Liver (tissue), 9 donors: ENCODE data around the gene SOX5. TPM values are rescaled to one million over a fixed set of nuclear protein-coding genes. Genes with fewer than 3 reads are reported as not detected.

ENCODE experiments used
- DNase-seq: peaks from one replicate; pipeline ENCODE4 v3.0.0-alpha.2; 2017; ENCODE audit warnings: low spot score
- H3K27ac ChIP-seq, 2 donors: one replicate each; pipeline ENCODE4 v1.7.0; 2013; ENCODE audit warnings: inconsistent platforms in 2 of 2, low read length in 2 of 2, control low read depth in 1 of 2, low read depth in 1 of 2, mild to moderate bottlenecking in 1 of 2
- H3K27me3 ChIP-seq, 4 donors: one replicate each; pipeline versions ENCODE4 v1.6.1 to v1.7.0; 2013; ENCODE audit warnings: low read length in 3 of 4, inconsistent platforms in 1 of 4, mild to moderate bottlenecking in 1 of 4, moderate library complexity in 1 of 4; ENCODE audit not compliant: control insufficient read depth in 4 of 4, insufficient read depth in 4 of 4
- H3K36me3 ChIP-seq, 4 donors: one replicate each; pipeline versions ENCODE4 v1.6.1 to v1.7.0; 2013; ENCODE audit warnings: low read length in 3 of 4, mild to moderate bottlenecking in 3 of 4, low read depth in 1 of 4, moderate library complexity in 1 of 4; ENCODE audit not compliant: control insufficient read depth in 4 of 4, insufficient read depth in 3 of 4
- H3K4me1 ChIP-seq, 4 donors: one replicate each; pipeline versions ENCODE4 v1.6.1 to v1.7.0; 2013; ENCODE audit warnings: low read length in 3 of 4, mild to moderate bottlenecking in 3 of 4, moderate library complexity in 1 of 4; ENCODE audit not compliant: control insufficient read depth in 4 of 4, insufficient read depth in 4 of 4
- H3K4me3 ChIP-seq, 3 donors: one replicate each; pipeline versions ENCODE4 v1.6.1 to v1.7.0; 2013; ENCODE audit warnings: low read length in 3 of 3, control low read depth in 1 of 3, low read depth in 1 of 3, mild to moderate bottlenecking in 1 of 3
- H3K9ac ChIP-seq, 2 donors: one replicate each; pipeline ENCODE4 v1.7.0; 2013; ENCODE audit warnings: low read length in 2 of 2, mild to moderate bottlenecking in 2 of 2, moderate library complexity in 2 of 2, control low read depth in 1 of 2, low read depth in 1 of 2
- H3K9me3 ChIP-seq, 4 donors: one replicate each; pipeline versions ENCODE4 v1.6.1 to v1.7.0; 2013; ENCODE audit warnings: low read length in 3 of 4; ENCODE audit not compliant: control insufficient read depth in 4 of 4
- ATF3 ChIP-seq: IDR thresholded peaks from 2 replicates; pipeline ENCODE4 v1.6.1; 2016; ENCODE audit warnings: antibody characterized with exemption
- EGR1 ChIP-seq, 2 donors: IDR thresholded peaks; 2 replicates each; pipeline ENCODE4 v1.6.1; 2016 to 2018; ENCODE audit warnings: antibody characterized with exemption in 2 of 2, low read depth in 2 of 2
- FOXA1 ChIP-seq: IDR thresholded peaks from 2 replicates; pipeline ENCODE4 v1.6.1; 2016; ENCODE audit warnings: antibody characterized with exemption
- FOXA2 ChIP-seq: IDR thresholded peaks from 2 replicates; pipeline ENCODE4 v1.6.1; 2016; ENCODE audit warnings: antibody characterized with exemption
- GABPA ChIP-seq, 2 donors: IDR thresholded peaks in 1 of 2; conservative IDR thresholded peaks in 1 of 2; 2 replicates each; pipeline ENCODE4 v1.6.1; 2016; ENCODE audit warnings: antibody characterized with exemption in 2 of 2, mild to moderate bottlenecking in 1 of 2, moderate library complexity in 1 of 2
- HNF4A ChIP-seq, 2 donors: conservative IDR thresholded peaks; 2 replicates each; pipeline ENCODE4 v1.6.1; 2016; ENCODE audit warnings: antibody characterized with exemption in 2 of 2, mild to moderate bottlenecking in 2 of 2
- HNF4G ChIP-seq: IDR thresholded peaks from 2 replicates; pipeline ENCODE4 v1.6.1; 2016; ENCODE audit warnings: antibody characterized with exemption
- JUND ChIP-seq, 2 donors: IDR thresholded peaks; 2 replicates each; pipeline ENCODE4 v1.6.1; 2016; ENCODE audit warnings: antibody characterized with exemption in 2 of 2
- NR2F2 ChIP-seq: IDR thresholded peaks from 2 replicates; pipeline ENCODE4 v1.6.1; 2016; ENCODE audit warnings: antibody characterized with exemption
- RAD21 ChIP-seq, 2 donors: IDR thresholded peaks; 2 replicates each; pipeline ENCODE4 v1.6.1; 2016; ENCODE audit warnings: antibody characterized with exemption in 2 of 2, mild to moderate bottlenecking in 2 of 2
- REST ChIP-seq: IDR thresholded peaks from 2 replicates; pipeline ENCODE4 v1.6.1; 2016; ENCODE audit warnings: antibody characterized with exemption, mild to moderate bottlenecking
- RXRA ChIP-seq, 2 donors: IDR thresholded peaks; 2 replicates each; pipeline ENCODE4 v1.6.1; 2017 to 2018; ENCODE audit warnings: antibody characterized with exemption in 2 of 2, mild to moderate bottlenecking in 1 of 2
- SP1 ChIP-seq: IDR thresholded peaks from 2 replicates; pipeline ENCODE4 v1.6.1; 2018; ENCODE audit warnings: antibody characterized with exemption, mild to moderate bottlenecking
- TAF1 ChIP-seq: conservative IDR thresholded peaks from 2 replicates; pipeline ENCODE4 v1.6.1; 2016; ENCODE audit warnings: antibody characterized with exemption, mild to moderate bottlenecking
- YY1 ChIP-seq: IDR thresholded peaks from 2 replicates; pipeline ENCODE4 v1.6.1; 2016; ENCODE audit warnings: antibody characterized with exemption, mild to moderate bottlenecking
- WGBS: extraction: QIAGEN DNeasy Blood & Tissue Kit; methylation state at CpG from one replicate; pipeline ENCODE4 v1.1.7; 2013; 5-methylcytosine and 5-hydroxymethylcytosine counted together
- polyA plus RNA-seq, 2 donors: library from polyadenylated mRNA; stranded (reverse) in 1 of 2; unstranded in 1 of 2; fragments of 200-250 nt in 1 of 2; fragments of >200 nt in 1 of 2; fragmentation: Nextera tagmentation in 1 of 2; extraction: Ambion mirVana in 1 of 2; gene quantifications; one replicate each; pipeline versions ENCODE4 v1.2.1 to v1.2.3, GENCODE V29; 2013 to 2015
- total RNA-seq, 2 donors: library from RNA; depleted of rRNA; stranded (reverse); fragments of >200 nt; gene quantifications; one replicate each; pipeline ENCODE4 v1.2.3, GENCODE V29; 2014
- TF ChIP-seq, protein P1 (sequence below): IDR thresholded peaks from 2 replicates; pipeline ENCODE4 v1.6.1; 2016; ENCODE audit warnings: antibody characterized with exemption
- TF ChIP-seq, protein P2 (sequence below): fragments of 150-350 bp; IDR thresholded peaks from 2 replicates; pipeline ENCODE4 v1.5.1; 2017; ENCODE audit warnings: improper control_type of control experiment, low read depth, low read length; ENCODE audit not compliant: missing input control
- TF ChIP-seq, protein P3 (sequence below): IDR thresholded peaks from 2 replicates; pipeline ENCODE4 v1.6.1; 2016; ENCODE audit warnings: antibody characterized with exemption
- donor health status: healthy.
- donor health status: healthy.
- donor health status: healthy.
- donor health status: healthy.
- donor health status: healthy.

The SOX5 gene
- total and polyA plus RNA-seq, 4 donors, result 2.3 to 42.4 (median 12.3) TPM

- TF ChIP-seq FOXA2 (no peak), HNF4G (no peak), FOXA1 (no peak), HNF4A (conservative IDR thresholded peaks at IDR 0.05) (no peak), YY1 (no peak)
Observed at GRCh38 chr12:23911574-23911973, 37.9 kb downstream of the SOX5 start (continued).

DNA sequence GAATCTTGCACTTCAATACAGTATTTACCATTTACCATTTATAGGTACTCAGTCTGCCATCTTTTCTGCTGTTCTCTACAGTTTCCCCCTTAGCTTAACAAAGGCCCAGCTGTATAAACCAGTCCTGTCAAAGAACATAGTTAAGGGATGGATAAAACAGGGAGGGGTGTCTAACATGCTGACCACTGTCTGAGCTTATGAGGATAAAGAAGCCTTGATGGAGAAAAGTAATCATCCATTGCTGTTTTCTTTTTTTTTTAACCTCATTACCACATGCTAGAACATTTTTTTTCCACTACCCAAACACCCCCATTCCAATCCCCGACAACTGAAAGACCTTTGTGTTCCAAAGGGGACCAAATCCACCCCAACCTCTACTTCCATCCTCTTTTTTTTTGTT lies 39.9 kb downstream of the SOX5 start:
- 91% methylated on average over 1 of the region's 1 CpG for WGBS
- Histone ChIP-seq H3K4me3 (no peak overlapping the region), H3K9me3 (no peaks in the 10 kb centered on the region), H3K27me3 (no peaks in the 10 kb centered on the region), H3K4me1 (no peaks in the 10 kb centered on the region), H3K9ac (no peak overlapping the region), H3K27ac (no peak overlapping the region), H3K36me3 (no peaks in the 10 kb centered on the region)
- TF ChIP-seq HNF4G (no peak), SP1 (no peak), FOXA2 (no peak), TAF1 (no peak), EGR1 (IDR thresholded peaks at IDR 0.05; ENCODE audit: low read depth in 2 of 2) (no peak)
- TF ChIP-seq, protein P1, sequence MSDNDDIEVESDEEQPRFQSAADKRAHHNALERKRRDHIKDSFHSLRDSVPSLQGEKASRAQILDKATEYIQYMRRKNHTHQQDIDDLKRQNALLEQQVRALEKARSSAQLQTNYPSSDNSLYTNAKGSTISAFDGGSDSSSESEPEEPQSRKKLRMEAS, result no peak
- no peak for DNase-seq

DNA sequence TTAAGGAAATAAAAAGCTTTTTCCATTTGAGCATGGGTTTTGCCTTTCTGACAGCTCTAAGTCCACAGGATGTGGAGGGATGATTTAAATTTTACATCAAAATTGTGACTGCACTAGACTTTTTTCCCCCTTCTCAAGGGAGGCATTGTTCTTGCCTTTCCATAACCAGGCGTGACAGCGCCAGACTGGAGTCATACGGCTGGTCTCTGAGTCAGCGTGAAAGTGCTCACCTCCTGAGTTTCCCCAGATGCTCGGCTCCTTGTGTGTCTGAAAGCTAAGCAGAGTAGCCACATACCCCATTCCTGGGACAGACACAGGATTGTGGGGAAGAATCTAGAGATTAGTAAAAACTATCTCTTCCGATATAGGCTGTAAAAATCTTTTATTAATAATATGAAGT lies 43.1 kb downstream of the SOX5 start:
- Histone ChIP-seq H3K36me3 (peaks cover 0 to 2% (median 0%) of the 10 kb centered on the region in 4 donors), H3K27me3 (no peaks in the 10 kb centered on the region), H3K27ac (no peak overlapping the region), H3K9me3 (no peaks in the 10 kb centered on the region), H3K4me1 (no peaks in the 10 kb centered on the region), H3K4me3 (no peak overlapping the region), H3K9ac (no peak overlapping the region)
- no peak for TF ChIP-seq ATF3
- TF ChIP-seq TAF1, result no peak
- TF ChIP-seq FOXA1, result no peak
- no peak for TF ChIP-seq RAD21 (IDR thresholded peaks at IDR 0.05)
- TF ChIP-seq SP1, result no peak
- no peak for TF ChIP-seq RXRA (IDR thresholded peaks at IDR 0.05)
- no peak for TF ChIP-seq EGR1 (IDR thresholded peaks at IDR 0.05; ENCODE audit: low read depth in 2 of 2)
- DNase-seq, result no peak
- 94% methylated on average over 6 of the region's 6 CpGs for WGBS

DNA sequence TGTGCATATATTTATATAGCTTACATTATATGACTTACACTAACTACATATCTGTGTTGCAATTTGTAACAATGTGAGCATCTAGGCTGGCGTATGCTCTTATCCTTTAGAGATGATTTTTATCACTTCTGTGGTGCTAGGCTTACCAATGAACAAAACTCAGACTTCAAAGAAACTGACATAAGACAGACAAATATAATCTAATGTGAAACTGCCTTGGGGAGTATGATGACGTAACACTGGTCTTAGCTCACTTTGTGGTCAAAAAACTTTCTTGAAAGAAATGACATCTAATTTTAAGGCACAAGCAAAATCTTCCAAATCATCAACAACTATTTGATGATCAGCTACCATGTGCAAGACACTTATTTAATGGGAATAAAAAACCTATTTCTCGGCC lies 50.0 kb downstream of the SOX5 start:
- no peak overlapping the region for H3K27ac ChIP-seq
- no peak overlapping the region for H3K9ac ChIP-seq
- WGBS, result 93% methylated on average over 3 of the region's 3 CpGs
- no peak overlapping the region for H3K4me3 ChIP-seq
- H3K36me3 ChIP-seq, result peaks cover 3 to 13% (median 11%) of the 10 kb centered on the region in 4 donors
- H3K27me3 ChIP-seq, result no peaks in the 10 kb centered on the region
- H3K4me1 ChIP-seq, result no peaks in the 10 kb centered on the region
- no peak for DNase-seq
- TF ChIP-seq, protein P2, sequence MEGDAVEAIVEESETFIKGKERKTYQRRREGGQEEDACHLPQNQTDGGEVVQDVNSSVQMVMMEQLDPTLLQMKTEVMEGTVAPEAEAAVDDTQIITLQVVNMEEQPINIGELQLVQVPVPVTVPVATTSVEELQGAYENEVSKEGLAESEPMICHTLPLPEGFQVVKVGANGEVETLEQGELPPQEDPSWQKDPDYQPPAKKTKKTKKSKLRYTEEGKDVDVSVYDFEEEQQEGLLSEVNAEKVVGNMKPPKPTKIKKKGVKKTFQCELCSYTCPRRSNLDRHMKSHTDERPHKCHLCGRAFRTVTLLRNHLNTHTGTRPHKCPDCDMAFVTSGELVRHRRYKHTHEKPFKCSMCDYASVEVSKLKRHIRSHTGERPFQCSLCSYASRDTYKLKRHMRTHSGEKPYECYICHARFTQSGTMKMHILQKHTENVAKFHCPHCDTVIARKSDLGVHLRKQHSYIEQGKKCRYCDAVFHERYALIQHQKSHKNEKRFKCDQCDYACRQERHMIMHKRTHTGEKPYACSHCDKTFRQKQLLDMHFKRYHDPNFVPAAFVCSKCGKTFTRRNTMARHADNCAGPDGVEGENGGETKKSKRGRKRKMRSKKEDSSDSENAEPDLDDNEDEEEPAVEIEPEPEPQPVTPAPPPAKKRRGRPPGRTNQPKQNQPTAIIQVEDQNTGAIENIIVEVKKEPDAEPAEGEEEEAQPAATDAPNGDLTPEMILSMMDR, result no peak
- TF ChIP-seq, protein P3, sequence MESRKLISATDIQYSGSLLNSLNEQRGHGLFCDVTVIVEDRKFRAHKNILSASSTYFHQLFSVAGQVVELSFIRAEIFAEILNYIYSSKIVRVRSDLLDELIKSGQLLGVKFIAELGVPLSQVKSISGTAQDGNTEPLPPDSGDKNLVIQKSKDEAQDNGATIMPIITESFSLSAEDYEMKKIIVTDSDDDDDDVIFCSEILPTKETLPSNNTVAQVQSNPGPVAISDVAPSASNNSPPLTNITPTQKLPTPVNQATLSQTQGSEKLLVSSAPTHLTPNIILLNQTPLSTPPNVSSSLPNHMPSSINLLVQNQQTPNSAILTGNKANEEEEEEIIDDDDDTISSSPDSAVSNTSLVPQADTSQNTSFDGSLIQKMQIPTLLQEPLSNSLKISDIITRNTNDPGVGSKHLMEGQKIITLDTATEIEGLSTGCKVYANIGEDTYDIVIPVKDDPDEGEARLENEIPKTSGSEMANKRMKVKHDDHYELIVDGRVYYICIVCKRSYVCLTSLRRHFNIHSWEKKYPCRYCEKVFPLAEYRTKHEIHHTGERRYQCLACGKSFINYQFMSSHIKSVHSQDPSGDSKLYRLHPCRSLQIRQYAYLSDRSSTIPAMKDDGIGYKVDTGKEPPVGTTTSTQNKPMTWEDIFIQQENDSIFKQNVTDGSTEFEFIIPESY, result no peak
- no peak for TF ChIP-seq FOXA1
- no peak for TF ChIP-seq GABPA (IDR thresholded peaks at IDR 0.05 in 1 of 2, conservative IDR thresholded peaks at IDR 0.05 in 1 of 2)
- TF ChIP-seq, protein P1, result no peak
- TF ChIP-seq EGR1 (IDR thresholded peaks at IDR 0.05; ENCODE audit: low read depth in 2 of 2), result no peak
- no peak for TF ChIP-seq JUND (IDR thresholded peaks at IDR 0.05)
- TF ChIP-seq TAF1, result no peak
- no peak for TF ChIP-seq REST
- no peak for TF ChIP-seq NR2F2
- no peak for TF ChIP-seq SP1
- no peak for TF ChIP-seq HNF4A (conservative IDR thresholded peaks at IDR 0.05)
- no peaks in the 10 kb centered on the region for H3K9me3 ChIP-seq
